Stimulated activated CD8-positive, alpha-beta memory T cell treated with anti-CD3 and anti-CD28 coated beads, Interleukin-12 subunit alpha, Interleukin-12 subunit beta, amount 100 ng/mL, for 4 hours (primary cell): Measurements from ENCODE around the gene LYSMD1.

Source experiments
- DNase-seq: peaks from one replicate; pipeline ENCODE4 v3.0.0-alpha.2; 2020; ENCODE audit warnings: low read depth

The LYSMD1 gene

DNA sequence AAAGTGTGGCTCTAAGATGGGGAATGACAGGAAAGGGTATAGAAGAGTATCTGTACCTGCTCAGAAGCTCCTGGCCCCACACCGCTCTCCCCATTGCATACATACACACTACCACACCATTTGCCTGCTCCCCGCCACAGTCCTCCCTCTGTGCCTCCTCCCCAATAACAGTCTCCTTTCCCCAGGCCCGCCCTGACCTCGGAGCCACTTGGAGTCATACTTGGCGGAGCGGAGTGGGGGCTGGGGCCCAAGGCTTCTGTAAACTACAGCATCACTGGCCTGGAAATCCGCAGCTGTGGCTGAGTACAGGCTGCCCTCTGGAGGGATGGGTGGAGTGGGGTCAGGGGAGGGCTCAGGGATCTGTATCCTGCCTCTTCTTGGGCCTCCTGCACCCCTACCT, 27.9 kb downstream of the LYSMD1 start:
- DNase-seq: no peak

DNA sequence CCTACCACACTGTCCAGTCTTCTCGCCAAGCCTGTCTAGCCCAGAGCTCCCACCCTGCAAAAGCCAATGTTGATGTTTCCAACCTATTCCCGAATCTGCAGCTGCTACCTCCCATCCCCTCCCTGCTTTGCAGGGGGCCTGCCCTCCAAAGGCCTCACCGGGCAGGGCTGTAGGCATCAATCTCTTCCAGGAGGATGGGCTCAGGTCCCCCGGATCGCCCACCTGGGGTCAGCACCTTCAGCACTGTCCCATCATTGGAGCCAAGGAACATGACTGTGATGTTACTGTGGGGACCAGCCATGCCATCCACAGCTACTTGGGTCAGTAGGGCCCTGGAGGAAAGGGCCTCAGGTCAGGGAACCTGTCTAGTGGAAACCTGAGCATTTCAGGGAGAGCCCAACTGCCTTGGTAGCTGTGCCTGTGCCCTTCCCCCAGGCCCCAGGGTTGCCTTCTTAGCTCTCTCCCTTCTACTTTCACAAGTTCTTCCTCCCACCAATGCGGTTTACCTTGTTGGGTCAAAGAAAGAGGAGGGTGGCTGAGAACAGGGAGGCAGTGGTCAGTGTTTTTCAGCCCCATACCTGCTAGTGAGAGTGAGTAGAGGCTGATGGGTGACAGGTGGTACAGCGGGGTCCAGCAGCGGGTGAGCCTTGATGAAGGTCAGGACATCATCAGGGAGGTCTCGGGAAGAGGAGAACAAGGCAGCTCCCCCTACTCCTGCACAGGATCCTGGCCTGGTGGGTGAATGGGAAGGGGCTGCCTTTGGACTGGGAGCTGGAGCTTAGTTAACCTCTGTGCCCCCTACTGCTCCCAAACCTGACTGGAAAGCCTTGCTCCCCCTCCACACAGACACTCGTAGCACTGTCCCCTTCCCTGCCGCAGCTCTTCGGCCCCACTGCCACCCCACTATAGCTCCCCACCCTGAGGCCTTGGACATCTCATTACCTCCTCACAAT, 30.0 kb downstream of the LYSMD1 start:
- DNase-seq: no peak

DNA sequence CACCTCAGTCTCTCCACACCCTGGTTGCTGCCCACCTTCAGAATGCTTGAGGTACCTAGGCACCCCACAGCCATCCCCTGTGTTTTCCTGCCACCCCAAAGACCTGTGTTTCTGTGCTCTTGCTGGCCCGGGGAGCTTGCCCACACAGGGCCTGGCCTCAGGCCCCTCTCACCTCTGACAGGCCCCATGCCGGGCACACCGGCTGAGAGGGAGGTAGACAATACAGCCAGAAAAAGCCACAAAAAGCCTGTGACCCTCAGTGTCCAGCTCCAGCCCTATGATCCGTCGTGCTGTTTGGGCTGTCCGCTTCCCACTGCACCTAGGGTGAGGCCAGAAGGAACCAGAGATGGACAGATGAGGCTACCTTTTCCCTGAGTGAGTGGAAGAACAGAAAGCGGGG, 30.7 kb downstream of the LYSMD1 start:
- DNase-seq: no peak

DNA sequence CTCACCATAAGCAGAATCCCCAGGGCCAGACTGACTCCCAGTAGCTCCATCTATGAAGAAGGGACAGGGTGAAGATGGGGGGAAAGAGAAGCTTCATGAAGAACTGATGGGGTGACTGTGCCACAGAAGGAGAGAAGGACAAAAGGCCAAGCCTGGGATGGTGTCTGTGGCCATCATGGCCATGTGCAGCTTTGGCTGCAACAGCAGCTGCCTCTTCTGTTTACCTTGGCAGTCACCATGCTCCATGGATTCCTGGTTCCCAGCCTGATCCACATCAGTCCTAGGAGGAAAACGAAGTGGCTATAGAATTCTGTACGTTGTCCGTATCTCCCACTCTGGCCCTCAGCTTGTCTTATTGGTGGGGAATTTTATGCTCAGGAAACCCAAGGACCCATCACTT, 31.3 kb downstream of the LYSMD1 start:
- no peak for DNase-seq

DNA sequence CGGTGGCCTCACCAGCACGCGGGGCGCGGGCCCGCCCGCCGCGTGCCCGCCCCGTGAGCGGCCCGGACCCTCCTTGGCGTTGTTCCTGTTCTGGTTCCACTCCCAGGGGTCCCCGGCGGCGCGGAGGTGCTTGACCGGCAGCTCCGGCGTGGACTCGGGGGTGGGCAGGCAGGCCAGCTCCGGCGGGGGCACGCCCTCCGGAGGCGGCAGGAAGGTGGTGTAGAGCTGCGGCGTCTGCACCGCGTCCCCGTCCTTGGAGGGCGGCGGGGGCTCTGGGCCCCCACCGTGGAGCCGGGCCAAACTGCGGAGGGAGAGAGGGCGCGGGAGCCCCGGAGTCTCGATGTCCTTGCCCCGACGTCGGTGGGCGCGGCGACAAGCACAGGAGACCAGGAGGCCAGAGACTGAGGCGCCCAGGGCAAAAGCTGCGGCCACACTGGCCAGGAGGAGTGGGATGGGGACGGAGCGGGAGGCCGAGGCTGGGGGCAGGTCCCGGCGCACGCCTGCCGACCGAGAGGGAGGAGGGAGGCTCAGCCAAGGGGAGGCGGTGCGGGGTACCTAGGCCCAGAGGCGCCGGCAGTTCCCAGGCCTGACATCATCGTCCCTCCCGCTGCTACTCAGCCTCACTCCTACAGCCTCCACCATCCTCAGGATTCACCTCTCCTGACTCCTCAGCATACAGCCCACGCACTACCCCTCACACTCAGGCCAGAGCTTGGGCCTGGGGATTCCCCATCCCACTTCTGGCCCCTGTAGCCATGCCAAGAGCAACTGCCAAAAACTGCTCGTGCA, 32.5 kb downstream of the LYSMD1 start:
- DNase-seq: no peak

DNA sequence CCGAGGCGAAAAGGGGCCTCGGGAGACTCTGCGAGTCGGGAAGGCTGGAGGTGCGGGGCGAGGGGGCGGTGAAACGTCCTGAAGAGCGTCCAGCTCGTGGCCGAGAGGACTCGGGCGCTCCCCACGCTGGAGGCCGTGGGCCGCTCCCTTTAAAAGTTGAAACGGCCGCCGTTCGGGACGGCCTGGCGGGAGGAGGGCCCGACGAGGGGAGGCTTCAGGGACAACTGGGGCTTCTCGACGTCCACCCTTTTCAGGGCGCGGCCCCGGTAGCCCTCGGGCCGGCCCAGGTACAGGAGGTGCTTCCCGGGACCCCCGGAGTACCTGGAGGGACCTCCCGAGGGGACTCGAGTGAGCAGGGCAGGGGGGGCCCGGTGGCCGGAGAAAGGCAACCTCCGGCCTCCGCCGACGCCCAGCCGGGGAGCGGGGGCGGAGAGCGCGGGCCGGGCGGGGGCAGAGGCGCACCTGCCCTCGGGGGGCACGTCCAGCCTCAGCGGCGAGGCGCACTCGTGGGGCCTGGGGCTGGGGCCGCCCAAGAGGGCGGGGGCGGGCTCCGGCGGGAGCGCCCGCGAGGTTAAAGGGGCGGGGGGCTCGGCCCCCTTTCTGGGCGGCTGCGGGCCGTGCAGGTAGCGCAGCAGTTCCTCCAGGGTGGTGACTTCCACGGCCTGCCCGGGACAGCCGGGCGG, 33.2 kb downstream of the LYSMD1 start:
- DNase-seq: no peak

DNA sequence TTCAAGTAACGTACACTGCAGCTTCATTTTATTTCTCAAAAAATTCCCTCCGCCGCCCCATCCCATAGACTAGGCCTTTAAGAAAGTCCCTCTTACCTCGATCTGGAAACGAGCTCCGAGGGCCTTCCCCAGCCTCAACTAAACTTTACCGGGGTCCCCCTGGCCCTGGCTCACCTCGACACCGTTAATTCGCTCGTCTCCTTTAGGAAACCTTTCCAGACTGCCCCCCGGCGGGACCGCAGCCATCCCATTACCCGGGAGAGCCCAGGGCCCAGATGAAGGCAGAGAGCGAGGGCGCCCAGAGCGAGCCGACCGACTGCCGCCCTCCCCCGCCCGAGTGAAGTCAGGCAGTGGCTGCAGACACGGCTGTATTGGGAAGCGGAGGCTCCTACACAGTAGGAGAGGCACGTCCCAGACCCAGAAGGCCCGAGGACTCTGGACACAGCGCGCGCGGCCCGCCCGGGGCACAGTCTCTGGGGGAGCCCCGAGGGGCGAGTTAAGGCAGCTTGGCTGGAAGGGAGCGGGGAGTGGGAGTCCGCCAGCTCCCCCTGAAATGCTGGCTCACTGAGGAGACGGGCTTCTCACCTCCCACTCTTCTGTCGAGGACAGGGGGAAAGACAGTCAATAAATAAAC, 33.9 kb downstream of the LYSMD1 start:
- DNase-seq: no peak

DNA sequence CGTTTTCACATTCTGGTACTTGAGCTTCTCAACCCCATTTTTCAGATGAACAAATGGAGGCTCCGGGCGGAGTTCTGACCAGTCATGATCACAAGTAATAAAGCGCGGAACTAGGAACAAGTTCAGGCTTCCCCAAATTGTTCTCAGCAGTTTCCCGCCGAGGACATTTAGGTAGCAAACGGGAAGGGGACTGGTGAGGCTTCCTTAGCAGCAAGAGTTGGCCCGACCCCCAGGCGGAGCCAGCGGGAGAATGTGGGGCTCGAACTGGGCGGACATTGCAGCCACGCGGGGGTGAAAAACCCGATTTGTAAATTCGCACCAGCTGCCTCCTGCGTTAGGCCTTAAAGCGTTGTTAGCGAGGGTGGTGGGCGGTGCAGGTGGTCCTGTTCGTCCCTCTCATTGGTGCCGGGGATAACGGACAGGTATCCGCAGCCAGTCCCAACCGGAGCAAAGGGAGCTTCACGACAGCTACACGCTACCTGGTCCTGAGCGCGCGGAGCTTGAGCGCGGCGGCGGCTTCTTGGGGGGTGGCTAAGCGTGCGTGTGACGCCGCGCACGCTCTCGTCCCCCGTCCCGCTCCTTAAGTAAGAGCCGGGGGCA, 34.6 kb downstream of the LYSMD1 start:
- peak; percentile 59 for DNase-seq

DNA sequence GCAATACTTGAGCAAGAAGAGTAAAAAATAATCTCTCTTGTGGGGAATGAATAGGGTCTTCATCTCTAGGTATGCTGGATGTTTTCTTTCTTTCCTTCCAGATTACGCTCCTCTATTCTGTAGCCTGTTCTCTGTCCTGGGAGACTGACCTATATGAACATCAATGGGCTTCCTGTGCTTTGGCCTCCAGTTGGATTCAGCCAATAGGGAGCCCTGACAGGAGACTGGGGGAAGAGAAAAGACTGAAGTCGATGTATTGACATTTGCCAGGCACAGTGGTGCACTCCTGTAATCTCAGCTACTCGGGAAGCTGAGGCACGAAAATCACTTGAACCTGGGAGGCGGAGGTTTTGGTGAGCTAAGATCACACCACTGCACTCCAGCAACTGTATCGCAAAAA, 36.9 kb downstream of the LYSMD1 start:
- DNase-seq: no peak

DNA sequence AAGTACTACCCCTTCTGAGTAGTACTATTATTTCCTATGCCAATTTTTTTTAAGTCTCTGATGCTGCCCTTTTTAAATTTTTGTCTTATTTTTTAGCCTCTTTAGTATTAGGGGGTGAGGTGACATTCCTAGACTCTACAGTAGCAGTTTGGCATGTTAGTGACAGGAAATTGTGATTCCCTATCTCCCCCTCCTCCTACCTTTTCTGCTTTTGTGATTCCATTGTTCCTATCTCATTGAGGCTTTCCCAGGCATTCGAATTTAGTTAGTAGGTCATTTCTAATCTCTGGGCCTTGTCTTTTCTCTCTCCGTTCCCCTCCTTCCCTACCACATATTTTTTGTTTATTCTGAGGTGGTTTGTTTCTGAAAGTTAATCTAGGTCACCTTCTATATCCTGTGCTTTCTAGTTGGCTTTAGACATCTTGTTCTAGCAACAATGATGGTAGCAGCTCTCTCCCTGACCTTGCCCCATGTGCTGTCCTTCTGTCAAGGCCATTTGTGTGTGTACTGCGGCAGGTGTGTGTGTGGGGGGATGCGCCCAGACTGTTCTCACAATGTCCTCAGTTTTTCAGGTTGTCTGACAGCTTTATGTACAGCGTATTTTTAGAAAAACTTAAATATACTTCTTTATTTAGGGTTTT, 40.8 kb downstream of the LYSMD1 start:
- DNase-seq: no peak

DNA sequence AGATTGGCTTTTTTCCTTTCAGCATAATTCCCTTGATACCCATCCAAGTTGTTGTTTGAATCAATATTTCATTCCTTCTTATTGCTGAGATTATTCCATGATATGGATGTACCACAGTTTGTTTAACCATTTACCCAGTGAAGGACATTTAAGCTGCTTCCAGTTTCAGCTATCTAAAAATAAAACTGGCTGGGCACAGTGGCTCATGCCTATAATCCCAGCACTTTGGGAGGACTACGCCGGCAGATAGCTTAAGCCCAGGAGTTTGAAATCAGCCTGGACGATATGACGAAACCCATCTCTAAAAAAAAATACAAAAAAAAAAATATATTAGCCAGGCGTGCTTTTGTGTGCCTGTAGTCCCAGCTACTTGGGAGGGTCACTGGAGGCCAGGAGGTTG, 51.8 kb downstream of the LYSMD1 start:
- DNase-seq: no peak
